GM06990 (cell line): ENCODE results near the gene CPM.

Source experiments
- DNase-seq: peaks from one replicate; pipeline ENCODE4 v3.0.0-alpha.2; 2011; ENCODE audit not compliant: insufficient read length; ENCODE audit errors: extremely low read depth
- H3K27me3 ChIP-seq: replicated peaks from 2 replicates; pipeline ENCODE4 v1.6.0; 2011; ENCODE audit warnings: low read length; ENCODE audit not compliant: control insufficient read depth, insufficient read depth
- H3K36me3 ChIP-seq: 2 replicates; pipeline ENCODE4 v1.5.1; 2011; ENCODE audit warnings: low read length; ENCODE audit not compliant: control insufficient read depth, insufficient read depth
- H3K4me3 ChIP-seq: replicated peaks from 2 replicates; pipeline ENCODE4 v1.5.1; 2011; ENCODE audit warnings: low read depth, mild to moderate bottlenecking, control low read depth, low read length
- TF ChIP-seq, protein P1 (sequence below): IDR thresholded peaks from 2 replicates; pipeline ENCODE4 v1.5.1; 2011; ENCODE audit warnings: low read length, control low read depth, mild to moderate bottlenecking, inconsistent platforms; ENCODE audit not compliant: insufficient read depth, poor library complexity, severe bottlenecking

The CPM gene

DNA sequence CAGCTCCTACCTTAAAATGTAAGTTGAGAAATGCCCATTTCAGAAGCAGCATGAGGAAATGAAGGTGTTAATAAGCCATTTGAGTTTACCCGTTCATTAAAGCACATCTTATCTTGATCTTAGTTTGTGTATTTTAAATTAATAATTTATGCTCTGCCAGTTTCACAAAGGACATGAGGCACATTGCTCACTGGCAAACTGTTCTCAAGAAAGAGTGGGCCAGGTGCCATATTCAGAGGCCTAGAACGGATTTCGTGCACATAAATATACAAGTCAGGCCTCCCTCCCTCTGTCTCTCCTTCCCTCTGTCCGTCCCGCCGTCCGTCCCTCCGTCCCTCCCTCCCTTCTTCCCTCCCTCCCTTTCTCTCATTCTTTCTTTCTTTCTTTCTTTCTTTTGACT is 29.5 kb downstream of the CPM start:
- Histone ChIP-seq H3K27me3 (no peaks in the 10 kb centered on the region; the same call in 1 of the 2 replicates), H3K36me3 (no peaks in the 10 kb centered on the region), H3K4me3 (no peak overlapping the region)
- no peak for DNase-seq
- TF ChIP-seq, protein P1, sequence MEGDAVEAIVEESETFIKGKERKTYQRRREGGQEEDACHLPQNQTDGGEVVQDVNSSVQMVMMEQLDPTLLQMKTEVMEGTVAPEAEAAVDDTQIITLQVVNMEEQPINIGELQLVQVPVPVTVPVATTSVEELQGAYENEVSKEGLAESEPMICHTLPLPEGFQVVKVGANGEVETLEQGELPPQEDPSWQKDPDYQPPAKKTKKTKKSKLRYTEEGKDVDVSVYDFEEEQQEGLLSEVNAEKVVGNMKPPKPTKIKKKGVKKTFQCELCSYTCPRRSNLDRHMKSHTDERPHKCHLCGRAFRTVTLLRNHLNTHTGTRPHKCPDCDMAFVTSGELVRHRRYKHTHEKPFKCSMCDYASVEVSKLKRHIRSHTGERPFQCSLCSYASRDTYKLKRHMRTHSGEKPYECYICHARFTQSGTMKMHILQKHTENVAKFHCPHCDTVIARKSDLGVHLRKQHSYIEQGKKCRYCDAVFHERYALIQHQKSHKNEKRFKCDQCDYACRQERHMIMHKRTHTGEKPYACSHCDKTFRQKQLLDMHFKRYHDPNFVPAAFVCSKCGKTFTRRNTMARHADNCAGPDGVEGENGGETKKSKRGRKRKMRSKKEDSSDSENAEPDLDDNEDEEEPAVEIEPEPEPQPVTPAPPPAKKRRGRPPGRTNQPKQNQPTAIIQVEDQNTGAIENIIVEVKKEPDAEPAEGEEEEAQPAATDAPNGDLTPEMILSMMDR, result no peak

DNA sequence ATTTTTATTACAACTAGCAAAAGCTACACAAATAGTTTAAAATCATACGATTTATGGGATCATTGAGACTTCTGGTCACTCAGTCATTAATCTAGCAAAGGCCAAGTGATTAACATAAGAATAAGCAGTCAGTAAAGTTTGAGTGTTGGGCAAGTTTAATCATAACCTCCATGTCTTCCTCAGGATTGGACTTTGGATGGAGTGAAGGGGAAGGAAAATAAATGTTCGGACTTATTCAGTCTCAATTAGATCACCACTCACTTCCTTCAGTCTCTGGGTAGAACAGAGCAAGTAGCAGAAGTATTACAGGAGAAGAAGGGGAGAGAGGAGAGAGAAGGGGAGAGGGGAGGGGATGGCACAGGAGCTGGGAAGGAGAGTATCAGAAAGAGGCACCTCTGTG is 31.4 kb downstream of the CPM start:
- TF ChIP-seq, protein P1, result no peak
- no peak overlapping the region for H3K4me3 ChIP-seq
- DNase-seq, result no peak
- no peaks in the 10 kb centered on the region; the same call in 1 of the 2 replicates for H3K27me3 ChIP-seq
- H3K36me3 ChIP-seq, result no peaks in the 10 kb centered on the region

DNA sequence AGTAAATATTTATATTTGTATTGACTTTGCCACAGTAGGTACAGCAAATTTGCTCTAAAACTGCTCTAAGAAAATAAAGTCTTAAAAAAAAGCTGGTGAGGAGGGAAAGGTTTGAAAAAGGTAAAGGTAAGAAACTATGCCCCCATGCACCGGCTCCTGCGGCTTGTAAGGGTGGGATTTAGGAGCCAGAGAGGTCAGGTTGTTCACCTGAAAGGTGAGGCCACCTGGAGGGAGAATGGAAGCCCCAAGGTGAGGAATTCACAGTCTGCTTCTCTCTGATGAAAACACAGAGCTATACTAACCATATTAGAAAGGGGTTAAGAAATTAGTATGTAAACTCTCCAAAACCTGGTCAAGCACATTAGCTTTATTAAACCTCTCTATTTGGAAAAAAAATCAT is 31.8 kb downstream of the CPM start:
- Histone ChIP-seq H3K4me3 (no peak overlapping the region), H3K27me3 (no peaks in the 10 kb centered on the region; the same call in 1 of the 2 replicates), H3K36me3 (no peaks in the 10 kb centered on the region)
- TF ChIP-seq, protein P1, result no peak
- DNase-seq, result no peak

DNA sequence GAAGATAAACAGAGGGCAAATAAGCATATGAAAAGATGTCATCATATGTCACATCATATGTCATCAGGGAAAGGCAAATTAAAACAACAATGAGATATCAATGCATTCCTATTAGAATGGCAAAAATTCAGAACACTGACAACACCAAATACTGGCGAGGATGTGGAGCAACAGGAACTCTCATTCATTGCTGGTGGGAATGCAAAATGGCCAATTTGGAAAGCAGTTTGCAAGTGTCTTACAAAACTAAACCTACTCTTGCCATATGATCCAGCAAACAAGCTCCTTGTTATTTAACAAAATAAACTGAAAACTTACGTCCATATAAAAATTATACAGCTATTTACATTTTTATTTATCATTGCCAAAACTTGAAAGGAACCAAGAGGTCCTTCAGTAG is 32.7 kb downstream of the CPM start:
- TF ChIP-seq, protein P1, result no peak
- no peak for DNase-seq
- H3K27me3 ChIP-seq, result no peaks in the 10 kb centered on the region; the same call in 1 of the 2 replicates

DNA sequence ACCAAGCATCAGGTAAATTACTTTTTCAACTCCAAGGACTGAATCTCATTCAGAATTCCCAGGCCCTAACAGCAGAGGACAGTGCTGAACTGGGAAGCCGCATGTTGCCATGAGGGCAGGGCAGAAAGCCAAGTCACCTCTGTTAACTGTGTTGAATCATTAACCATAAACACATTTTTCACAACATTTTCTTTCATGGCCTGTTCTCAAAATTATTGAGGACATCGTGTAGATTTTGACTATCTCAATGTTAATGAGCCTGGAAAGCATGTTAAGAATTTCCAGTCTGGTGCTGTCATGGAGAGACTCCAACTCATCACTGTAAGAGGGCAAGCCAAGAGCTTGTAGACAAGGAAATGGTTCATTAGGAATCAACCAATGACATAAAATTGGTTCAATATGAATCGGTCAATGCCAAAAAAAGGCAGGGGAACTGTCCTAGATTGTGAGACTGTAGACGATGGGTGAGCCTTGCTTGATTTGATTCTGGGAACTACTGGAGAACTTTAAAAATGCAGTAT is 33.7 kb downstream of the CPM start:
- Histone ChIP-seq H3K27me3 (no peaks in the 10 kb centered on the region; the same call in 1 of the 2 replicates), H3K4me3 (no peak overlapping the region), H3K36me3 (no peaks in the 10 kb centered on the region)
- TF ChIP-seq, protein P1, result no peak
- DNase-seq, result no peak

More for the DNA sequence above, 32.7 kb downstream of the CPM start:
- Histone ChIP-seq H3K36me3 (no peaks in the 10 kb centered on the region), H3K4me3 (no peak overlapping the region)
